HG02763 (cell line): ENCODE data around the gene GIGYF2.
"Not testable (repeated sequence)": the region's sequence is repeated elsewhere in the genome, so short reads cannot be mapped to it uniquely, and the experiment has no call there.

ENCODE experiments used
- ATAC-seq: cut with Tn5 transposase; IDR thresholded peaks from one replicate; pipeline ENCODE4 v1.9.1; 2021; ENCODE audit warnings: mild to moderate bottlenecking, moderate library complexity; ENCODE audit not compliant: unreplicated experiment

GIGYF2 gene

DNA sequence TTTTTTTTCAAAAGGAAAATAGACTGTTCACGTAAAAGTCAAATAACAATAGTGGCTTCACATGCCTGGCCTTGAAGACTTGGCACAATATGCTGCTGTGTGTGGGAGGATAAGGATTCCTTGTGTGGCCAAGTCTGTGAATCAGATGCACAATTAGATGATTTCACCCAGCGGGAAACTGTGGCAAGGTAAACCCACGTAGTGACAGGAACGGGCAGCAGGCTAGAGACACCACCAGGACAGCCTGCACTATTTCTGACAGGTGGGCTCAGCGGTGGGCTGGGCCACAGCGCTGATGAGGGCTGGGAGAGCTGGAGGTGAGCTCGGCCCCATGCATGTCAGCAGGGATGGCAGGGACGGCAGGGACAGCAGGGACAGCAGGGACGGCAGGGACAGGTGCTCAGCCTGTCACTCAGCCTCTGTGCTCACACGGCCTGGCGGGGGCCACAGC is 194.5 kb downstream of the GIGYF2 start:
- ATAC-seq, result no peak

DNA sequence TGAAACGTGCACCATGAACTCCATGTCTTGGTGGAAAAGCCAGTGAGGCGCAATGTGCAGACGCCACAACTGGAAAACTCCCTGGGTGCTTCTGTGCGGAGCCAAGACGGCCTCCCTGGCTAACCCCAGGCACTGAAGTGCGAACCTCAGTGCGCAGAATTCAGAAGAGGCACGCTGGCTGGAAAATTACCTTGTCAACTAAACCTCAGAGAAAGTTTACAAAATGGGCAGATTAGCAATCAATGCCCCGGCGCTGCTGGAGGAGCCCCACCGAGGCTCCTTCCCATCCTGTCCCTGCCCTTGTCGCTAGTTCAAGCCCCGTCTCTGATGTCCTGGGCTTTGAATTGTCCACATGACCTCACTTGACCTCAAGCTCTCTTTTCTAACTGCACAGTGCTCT is 195.1 kb downstream of the GIGYF2 start:
- no peak for ATAC-seq

- no peak for ATAC-seq
Measured at GRCh38 chr2:232892843-232893242, 195.7 kb downstream of the GIGYF2 start.

DNA sequence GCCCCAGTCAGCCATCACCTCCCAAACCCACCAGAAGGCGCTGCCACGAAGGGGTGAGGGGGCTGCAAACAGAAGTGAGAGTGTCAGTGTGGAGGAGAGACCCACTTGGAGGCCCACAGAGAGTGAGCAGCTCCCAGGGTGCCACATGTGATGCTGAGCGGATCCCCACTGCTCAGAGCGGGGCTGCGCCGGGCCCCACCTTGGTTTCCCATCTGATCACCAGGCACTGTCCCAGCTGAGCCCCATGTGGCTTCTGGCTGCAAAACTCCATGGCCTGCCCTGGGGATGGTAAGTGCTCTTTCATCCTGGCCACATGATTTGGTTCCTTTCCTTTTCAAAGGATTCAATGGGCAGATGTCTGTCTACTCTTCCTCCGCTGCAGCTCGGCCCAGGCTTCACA is 196.7 kb downstream of the GIGYF2 start:
- ATAC-seq, result no peak

- no peak for ATAC-seq
Measured at GRCh38 chr2:232894251-232894650, 197.1 kb downstream of the GIGYF2 start.

GRCh38 chr2:232894746-232895145 is 197.6 kb downstream of the GIGYF2 start:
- ATAC-seq, result no peak

DNA sequence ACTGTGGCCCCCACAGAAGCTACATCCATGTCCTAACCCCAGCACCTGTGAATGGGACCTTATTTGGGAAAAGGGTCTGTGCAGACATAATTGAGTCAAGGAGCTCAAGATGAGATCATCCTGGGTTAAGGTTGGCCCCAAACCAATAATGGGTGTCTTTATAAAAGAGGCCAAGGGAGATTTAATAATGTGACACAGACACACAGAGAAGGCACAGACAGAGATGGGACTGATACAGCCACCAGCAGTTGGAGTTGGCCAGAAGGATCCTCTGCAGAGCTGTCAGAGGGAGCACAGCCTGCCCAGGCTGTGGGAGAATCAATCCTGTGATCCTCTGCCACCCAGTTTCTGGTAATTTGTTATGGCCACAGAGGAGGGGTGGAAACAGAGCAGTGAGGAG is 199.0 kb downstream of the GIGYF2 start:
- ATAC-seq, result no peak

DNA sequence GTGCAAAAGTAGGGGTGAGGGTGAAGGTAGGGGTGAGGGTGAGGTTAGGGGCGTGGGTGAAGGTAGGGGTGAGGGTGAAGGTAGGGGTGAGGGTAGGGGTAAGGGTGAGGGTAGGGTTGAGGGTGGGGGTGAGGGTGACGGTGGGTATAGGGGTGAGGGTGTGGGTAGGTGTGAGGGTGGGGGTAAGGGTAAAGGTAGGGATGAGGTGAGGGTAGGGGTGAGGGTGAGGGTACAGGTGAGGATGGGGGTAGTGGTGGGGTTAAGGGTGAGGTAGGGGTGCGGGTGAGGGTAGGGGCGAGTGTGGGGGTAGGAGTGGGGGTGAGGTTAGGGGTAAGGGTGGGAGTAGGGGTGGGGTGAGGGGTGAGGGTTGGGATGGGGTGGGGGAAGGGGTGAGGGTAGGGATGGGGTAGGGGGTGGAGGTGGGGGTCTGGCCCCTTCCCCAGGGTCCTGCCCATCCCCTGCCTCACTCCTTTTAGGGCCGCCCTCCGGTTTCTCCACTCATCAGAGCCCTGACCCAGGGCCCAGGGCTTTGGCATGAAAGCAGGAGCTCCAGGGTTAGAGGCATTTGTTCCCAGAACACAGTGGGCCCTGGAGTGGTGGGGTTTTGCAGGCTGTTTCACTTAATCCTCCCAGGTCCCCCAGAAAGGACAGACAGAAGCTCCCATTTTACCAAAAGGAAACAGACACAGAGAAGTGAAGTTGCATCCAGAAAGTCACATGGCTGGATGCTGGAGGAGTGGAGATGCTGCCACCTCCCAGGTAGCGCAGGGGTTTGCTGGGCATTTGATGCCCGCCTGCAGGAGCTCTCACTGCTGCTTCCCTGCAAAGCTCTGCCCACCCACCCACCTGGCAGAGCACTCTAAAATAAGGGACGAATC is 199.8 kb downstream of the GIGYF2 start:
- no peak for ATAC-seq

DNA sequence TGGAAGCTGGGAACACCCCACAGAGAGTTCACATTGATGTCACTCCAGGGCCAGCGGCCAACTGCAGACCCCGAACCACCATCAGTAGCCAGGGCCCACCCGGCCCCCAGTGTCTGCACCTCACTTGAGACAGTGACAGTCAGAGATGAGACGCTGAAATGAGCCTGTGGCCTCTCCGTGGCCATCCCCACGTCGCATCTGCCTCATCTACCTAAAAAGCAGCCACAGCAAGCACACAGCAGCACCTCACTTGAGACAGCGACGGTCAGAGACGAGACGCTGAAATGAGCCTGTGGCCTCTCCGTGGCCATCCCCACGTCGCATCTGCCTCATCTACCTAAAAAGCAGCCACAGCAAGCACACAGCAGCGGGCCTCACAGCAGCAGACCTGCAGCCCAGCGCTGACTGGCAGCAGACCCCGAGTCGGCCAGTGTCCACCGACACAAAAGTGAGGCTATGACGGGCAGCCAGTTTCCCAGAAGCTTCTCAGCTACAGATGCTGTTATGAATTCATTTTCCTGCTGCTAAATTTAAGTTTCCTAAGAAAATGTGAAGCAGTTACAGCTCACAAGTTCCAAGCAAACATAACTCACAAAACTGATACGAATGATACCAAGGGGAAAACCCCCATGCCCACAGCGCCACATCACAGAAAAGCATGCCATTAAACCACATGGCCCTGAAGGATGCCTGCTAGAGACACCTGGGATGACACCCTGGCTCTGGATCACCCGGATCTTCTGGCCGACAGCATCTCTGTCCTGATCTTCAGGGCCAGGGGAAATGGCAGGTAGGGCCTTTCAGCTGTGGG is 200.7 kb downstream of the GIGYF2 start:
- no peak for ATAC-seq

DNA sequence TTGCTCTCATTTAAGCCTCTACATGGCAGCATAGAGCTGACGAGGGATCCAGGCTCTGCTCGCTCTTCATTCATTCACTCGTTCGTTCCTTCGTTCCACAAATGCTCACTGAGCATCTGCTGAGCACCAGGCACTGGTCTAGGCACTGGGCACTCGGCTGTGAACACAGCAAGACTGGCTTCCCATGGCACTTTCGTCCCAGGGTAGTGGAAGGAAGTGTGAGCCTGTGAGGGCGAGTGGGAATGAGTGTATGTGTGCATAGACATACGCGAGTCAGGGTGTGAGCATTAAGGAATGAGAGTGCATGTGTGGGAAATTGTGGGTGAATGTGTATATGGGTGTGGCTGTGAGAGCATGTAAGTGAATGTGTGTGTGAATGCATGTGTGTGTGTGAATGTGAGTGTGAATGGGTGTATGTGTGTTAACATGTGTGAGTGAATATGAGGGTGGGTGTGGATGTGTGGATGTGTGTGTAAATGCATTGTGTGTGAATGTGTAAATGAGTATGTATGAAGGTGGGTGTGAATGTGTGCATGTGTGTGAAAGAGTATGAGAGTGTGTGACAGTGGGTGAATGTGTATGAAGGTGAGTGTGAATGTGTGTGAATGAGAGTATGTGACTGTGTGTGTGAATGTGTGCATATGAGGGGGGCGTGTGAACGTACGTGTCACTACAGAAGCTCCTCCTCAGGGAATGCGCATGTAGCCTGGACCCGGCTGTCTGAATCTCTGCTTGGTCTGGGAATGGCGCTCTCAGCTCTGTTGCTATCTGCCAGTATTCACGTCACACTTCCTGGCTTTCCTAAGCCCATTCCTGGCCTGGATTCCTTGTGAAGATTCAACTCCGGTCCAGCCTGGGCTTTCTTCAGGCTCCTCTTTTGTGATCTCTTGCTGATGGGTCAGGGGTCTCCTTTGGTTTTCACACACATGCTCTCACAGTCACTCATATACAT is 201.7 kb downstream of the GIGYF2 start:
- ATAC-seq, result no peak

GRCh38 chr2:232900811-232901735 is 203.9 kb downstream of the GIGYF2 start:
- no peak for ATAC-seq

- ATAC-seq, result no peak
Measured at GRCh38 chr2:232901736-232902578, 204.8 kb downstream of the GIGYF2 start.

DNA sequence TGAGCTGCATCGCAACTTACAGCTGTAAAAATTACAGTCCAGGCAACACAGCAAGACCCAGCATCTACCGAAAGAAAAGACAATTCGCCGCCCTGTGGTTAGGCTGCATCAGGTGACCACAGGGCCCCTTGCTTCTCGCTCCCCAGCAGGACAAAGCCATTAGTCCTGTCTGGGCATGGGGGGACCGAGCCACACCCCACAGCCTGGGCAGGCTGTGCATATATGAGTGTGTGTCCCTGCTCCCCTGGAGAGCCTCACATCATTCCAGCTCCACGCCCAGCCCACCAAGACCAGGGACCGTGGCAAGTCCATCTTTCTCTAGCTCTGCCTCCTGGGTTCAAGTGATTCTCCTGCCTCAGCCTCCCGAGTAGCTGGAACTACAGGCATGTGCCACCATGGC is 206.9 kb downstream of the GIGYF2 start:
- no peak for ATAC-seq

GRCh38 chr2:232906867-232907717 is 210.0 kb downstream of the GIGYF2 start:
- not testable (repeated sequence) for ATAC-seq

GRCh38 chr2:232907718-232908085 is 210.6 kb downstream of the GIGYF2 start:
- not testable (repeated sequence) for ATAC-seq

DNA sequence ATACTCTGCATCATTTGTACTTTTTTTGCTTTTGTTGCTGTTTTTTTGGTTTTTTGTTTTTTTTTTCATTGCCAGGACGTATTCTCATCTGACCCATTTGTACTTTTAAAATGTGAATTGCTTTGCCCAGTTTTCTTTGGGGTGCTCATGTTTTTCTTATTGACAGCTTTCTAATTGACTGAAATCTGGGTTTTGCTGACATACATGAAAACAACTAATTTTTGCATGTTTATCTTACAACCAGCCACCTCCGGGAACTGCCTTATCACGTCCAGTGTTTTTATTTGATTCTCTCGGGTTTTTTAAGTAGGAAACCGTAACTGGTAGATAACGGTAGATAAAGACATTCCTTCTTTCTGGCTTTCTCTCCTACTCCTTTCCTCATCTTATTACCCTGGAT is 211.6 kb downstream of the GIGYF2 start:
- ATAC-seq, result no peak
